ENCODE results near the gene NUDT3.

Gene NUDT3

GRCh38 chr6:34231566-34232336 lies 160.7 kb downstream of the NUDT3 start:
- H3K4me3 ChIP-seq (ENCODE audit: low read length) = no peak overlapping the region
- H3K9me3 ChIP-seq (ENCODE audit: control insufficient read depth, insufficient read depth, low read length) = no peaks in the 10 kb centered on the region
- DNase-seq (ENCODE audit: low read depth, low spot score) = no peak
- H3K36me3 ChIP-seq (ENCODE audit: control insufficient read depth, insufficient read depth, low read length) = no peaks in the 10 kb centered on the region
- peaks cover 13% of the 10 kb centered on the region for H3K4me1 ChIP-seq (ENCODE audit: control insufficient read depth, insufficient read depth, low read length)
- H3K27ac ChIP-seq (ENCODE audit: low read length) = no peak overlapping the region
- WGBS (ENCODE audit: insufficient coverage, insufficient read length) = no CpG with 5 or more reads among the region's 17 CpGs
- H3K27me3 ChIP-seq (ENCODE audit: control insufficient read depth, insufficient read depth, low read length) = no peaks in the 10 kb centered on the region

GRCh38 chr6:34230653-34231371 lies 161.7 kb downstream of the NUDT3 start:
- peaks cover 18% of the 10 kb centered on the region for H3K4me1 ChIP-seq (ENCODE audit: control insufficient read depth, insufficient read depth, low read length)
- H3K27ac ChIP-seq (ENCODE audit: low read length) = no peak overlapping the region
- no peak for DNase-seq (ENCODE audit: low read depth, low spot score)
- no peak overlapping the region for H3K4me3 ChIP-seq (ENCODE audit: low read length)
- H3K9me3 ChIP-seq (ENCODE audit: control insufficient read depth, insufficient read depth, low read length) = no peaks in the 10 kb centered on the region
- WGBS (ENCODE audit: insufficient coverage, insufficient read length) = no CpG with 5 or more reads among the region's 5 CpGs
- H3K27me3 ChIP-seq (ENCODE audit: control insufficient read depth, insufficient read depth, low read length) = no peaks in the 10 kb centered on the region
- no peaks in the 10 kb centered on the region for H3K36me3 ChIP-seq (ENCODE audit: control insufficient read depth, insufficient read depth, low read length)

- Histone ChIP-seq H3K27me3 (ENCODE audit: control insufficient read depth, insufficient read depth, low read length) (no peaks in the 10 kb centered on the region), H3K4me3 (ENCODE audit: low read length) (no peak overlapping the region), H3K4me1 (ENCODE audit: control insufficient read depth, insufficient read depth, low read length) (peaks cover 20% of the 10 kb centered on the region), H3K9me3 (ENCODE audit: control insufficient read depth, insufficient read depth, low read length) (no peaks in the 10 kb centered on the region), H3K36me3 (ENCODE audit: control insufficient read depth, insufficient read depth, low read length) (no peaks in the 10 kb centered on the region), H3K27ac (ENCODE audit: low read length) (no peak overlapping the region)
- DNase-seq (ENCODE audit: low read depth, low spot score) = no peak
- WGBS (ENCODE audit: insufficient coverage, insufficient read length) = no CpG with 5 or more reads among the region's 8 CpGs
Measured at GRCh38 chr6:34229877-34230276, 162.6 kb downstream of the NUDT3 start.
